Fibroblast of pulmonary artery (primary cell): ENCODE data around the gene MRPS24.

Experiments used
- DNase-seq: peaks from one replicate; pipeline ENCODE4 v3.0.0-alpha.2; 2010; ENCODE audit warnings: low read depth
- H3K4me3 ChIP-seq: replicated peaks from 2 replicates; pipeline ENCODE4 v1.5.1; 2011; ENCODE audit warnings: low read depth, mild to moderate bottlenecking, control low read depth, low read length, moderate library complexity
- TF ChIP-seq, protein P1 (sequence below): IDR thresholded peaks from 2 replicates; pipeline ENCODE4 v1.5.1; 2011; ENCODE audit warnings: mild to moderate bottlenecking, control low read depth, low read length, inconsistent platforms; ENCODE audit errors: missing control alignments

Gene MRPS24

DNA sequence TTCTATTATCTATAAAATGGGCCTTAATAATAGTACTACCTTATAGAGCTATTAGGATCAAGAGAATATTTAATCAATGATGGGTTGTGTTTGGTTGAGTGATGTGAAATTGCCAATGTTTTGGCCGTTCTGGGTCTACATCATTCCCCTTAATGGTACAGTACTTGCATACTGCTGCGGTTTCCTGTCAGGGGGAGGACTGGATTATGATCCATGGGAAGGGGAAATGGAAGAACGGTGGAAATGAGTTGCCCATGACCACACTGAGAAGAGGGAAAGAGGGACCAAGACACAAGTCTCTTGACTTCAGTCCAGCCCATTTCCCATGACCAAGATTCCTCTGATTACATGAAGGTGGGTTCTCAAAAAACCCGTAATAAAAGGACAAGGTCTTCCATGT is 999 bp upstream of the MRPS24 start:
- TF ChIP-seq, protein P1, sequence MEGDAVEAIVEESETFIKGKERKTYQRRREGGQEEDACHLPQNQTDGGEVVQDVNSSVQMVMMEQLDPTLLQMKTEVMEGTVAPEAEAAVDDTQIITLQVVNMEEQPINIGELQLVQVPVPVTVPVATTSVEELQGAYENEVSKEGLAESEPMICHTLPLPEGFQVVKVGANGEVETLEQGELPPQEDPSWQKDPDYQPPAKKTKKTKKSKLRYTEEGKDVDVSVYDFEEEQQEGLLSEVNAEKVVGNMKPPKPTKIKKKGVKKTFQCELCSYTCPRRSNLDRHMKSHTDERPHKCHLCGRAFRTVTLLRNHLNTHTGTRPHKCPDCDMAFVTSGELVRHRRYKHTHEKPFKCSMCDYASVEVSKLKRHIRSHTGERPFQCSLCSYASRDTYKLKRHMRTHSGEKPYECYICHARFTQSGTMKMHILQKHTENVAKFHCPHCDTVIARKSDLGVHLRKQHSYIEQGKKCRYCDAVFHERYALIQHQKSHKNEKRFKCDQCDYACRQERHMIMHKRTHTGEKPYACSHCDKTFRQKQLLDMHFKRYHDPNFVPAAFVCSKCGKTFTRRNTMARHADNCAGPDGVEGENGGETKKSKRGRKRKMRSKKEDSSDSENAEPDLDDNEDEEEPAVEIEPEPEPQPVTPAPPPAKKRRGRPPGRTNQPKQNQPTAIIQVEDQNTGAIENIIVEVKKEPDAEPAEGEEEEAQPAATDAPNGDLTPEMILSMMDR: no peak
- no peak overlapping the region for H3K4me3 ChIP-seq
- no peak for DNase-seq

GRCh38 chr7:43869867-43870240 is 537 bp upstream of the MRPS24 start:
- peak overlapping the region; percentile 79 for H3K4me3 ChIP-seq
- DNase-seq: peak; percentile 91
- TF ChIP-seq, protein P1: no peak

DNA sequence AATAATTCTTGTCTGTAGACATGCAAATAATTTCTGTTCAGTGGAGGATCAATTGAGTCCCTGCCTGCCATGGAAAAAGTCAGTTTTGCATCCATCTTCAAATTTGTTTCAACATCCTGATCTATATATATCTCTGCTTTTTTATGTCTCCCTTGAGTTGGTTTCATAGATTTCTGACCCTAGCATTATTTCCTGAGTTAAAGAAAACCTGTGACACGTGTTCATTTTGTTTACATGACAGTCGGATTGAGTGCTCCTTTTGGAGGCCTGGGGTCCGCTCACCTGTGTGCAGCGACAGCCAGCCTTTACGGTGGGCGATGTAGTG is 674 bp downstream of the MRPS24 start:
- TF ChIP-seq, protein P1: no peak
- H3K4me3 ChIP-seq: peak overlapping the region; percentile 79
- no peak for DNase-seq

DNA sequence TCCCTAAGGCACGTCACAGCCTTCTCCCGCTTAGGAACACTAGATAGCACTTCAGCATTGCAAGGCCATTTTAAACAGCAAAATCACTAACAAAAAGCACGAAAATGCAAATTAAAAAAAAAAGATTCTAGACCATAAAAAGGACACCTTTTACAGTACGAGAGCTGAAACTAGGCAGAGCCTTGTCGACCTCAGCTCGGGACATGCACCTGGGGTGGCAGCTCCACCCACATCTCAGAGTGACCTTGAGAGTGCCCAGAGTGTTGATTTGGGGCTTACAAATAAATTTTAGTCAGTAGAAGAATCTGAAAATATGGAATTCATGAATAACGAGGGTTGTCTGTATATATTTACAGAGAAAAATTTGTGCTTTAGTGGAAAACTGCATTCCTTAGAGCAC is 1.1 kb downstream of the MRPS24 start:
- DNase-seq: no peak
- H3K4me3 ChIP-seq: peak overlapping the region; percentile 79
- TF ChIP-seq, protein P1: no peak

DNA sequence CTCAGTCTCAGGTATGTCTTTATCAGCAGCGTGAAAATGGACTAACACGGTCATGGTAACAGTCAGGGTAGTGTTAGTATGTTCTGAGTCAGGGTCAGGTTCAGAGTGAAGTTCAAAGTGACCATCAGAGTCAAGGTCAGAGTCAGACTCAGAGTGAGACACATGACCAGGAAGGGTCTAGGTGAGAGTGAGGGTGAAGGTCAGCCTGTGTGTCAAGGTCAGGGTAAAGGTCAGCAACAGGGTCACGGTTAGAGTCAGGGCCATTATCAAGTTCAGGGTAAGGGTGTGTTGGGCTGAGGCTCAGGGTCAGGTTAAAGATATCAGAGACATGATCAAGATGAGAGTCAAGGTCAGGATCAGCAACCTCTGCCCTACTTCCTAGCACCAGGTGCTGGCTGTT is 4.0 kb downstream of the MRPS24 start:
- DNase-seq: no peak
- H3K4me3 ChIP-seq: no peak overlapping the region
- TF ChIP-seq, protein P1: no peak

GRCh38 chr7:43864126-43864525 is 5.2 kb downstream of the MRPS24 start:
- no peak overlapping the region for H3K4me3 ChIP-seq
- no peak for DNase-seq
- TF ChIP-seq, protein P1: no peak

DNA sequence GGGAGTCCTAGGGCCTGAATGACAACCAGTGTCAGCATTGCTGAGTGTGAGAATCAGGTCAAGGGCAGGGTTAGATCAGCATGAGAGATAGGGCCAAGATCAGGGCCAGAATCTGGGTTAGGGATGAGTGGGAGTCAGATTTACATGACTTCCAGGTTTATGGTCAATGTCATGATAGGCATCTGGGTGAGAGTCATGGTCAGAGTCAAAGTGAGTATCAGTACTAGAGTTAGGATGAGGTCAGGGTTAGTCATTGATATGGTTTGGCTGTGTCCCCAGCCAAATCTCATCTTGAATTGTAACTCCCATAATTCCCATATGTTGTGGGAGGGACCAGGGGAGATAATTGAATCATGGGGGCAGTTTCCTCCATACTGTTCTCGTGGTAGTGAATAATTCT is 12.3 kb downstream of the MRPS24 start:
- TF ChIP-seq, protein P1: no peak
- DNase-seq: no peak
- no peak overlapping the region for H3K4me3 ChIP-seq
